ENCODE data around the gene AKAP6. TPM values are rescaled to one million over a fixed set of nuclear protein-coding genes. Genes with fewer than 3 reads are reported as not detected.

AKAP6 gene
- total and polyA plus RNA-seq, 4 donors: 0.42 to 3.2 (median 1.7) TPM

- TF ChIP-seq CTCF (IDR thresholded peaks at IDR 0.05; ENCODE audit: low read depth, low read length, missing input control): no peak
- TF ChIP-seq FOXA1 (IDR thresholded peaks at IDR 0.05): no peak
- TF ChIP-seq REST (IDR thresholded peaks at IDR 0.05): no peak
- TF ChIP-seq MAX (IDR thresholded peaks at IDR 0.05): no peak
- no peak for TF ChIP-seq YY1 (IDR thresholded peaks at IDR 0.05)
Observed at GRCh38 chr14:32756173-32756572, 427.1 kb downstream of the AKAP6 start (continued).

DNA sequence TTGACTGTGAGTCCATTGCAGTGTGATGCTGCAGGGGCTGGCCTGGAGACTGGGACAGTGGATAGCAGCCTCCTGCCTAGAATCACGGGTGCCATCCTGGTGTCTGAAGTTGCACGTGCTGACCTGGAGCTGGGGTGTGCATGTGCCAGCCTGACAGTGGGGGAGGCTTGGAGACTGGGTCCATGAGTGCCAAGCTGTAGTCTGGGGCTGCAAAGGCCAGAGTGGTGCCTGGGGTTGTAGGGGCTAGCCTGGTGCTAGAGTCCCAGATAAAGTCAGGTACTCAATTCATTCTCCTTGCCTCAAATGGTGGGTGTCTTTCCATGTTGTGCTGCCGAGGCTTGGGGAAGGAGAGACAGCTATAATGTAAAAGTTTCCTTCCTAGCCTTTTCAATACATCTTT is 427.7 kb downstream of the AKAP6 start:
- no peaks in the 10 kb centered on the region for H3K4me1 ChIP-seq (ENCODE audit: control insufficient read depth in 4 of 4, insufficient read depth in 4 of 4, low read length in 3 of 4)
- TF ChIP-seq TAF1 (conservative IDR thresholded peaks at IDR 0.05) (no peak), SP1 (IDR thresholded peaks at IDR 0.05) (no peak), RAD21 (IDR thresholded peaks at IDR 0.05) (no peak), HNF4A (conservative IDR thresholded peaks at IDR 0.05) (no peak), JUND (IDR thresholded peaks at IDR 0.05) (no peak), HNF4G (IDR thresholded peaks at IDR 0.05) (no peak), MAX (IDR thresholded peaks at IDR 0.05) (no peak), FOXA2 (IDR thresholded peaks at IDR 0.05) (no peak), ZBTB33 (IDR thresholded peaks at IDR 0.05) (no peak), YY1 (IDR thresholded peaks at IDR 0.05) (no peak), RXRA (IDR thresholded peaks at IDR 0.05) (no peak)
- H3K9me3 ChIP-seq (ENCODE audit: control insufficient read depth in 4 of 4, low read length in 3 of 4): no peaks in the 10 kb centered on the region
- no peak overlapping the region for H3K27ac ChIP-seq (ENCODE audit: low read depth in 1 of 2, low read length in 2 of 2)
- no peaks in the 10 kb centered on the region for H3K36me3 ChIP-seq (ENCODE audit: control insufficient read depth in 4 of 4, insufficient read depth in 3 of 4, low read depth in 1 of 4, low read length in 3 of 4)
- H3K27me3 ChIP-seq (ENCODE audit: control insufficient read depth in 4 of 4, insufficient read depth in 4 of 4, low read length in 3 of 4): no peaks in the 10 kb centered on the region
- no peak overlapping the region for H3K4me3 ChIP-seq (ENCODE audit: low read depth in 1 of 3, low read length in 3 of 3)
- 93% methylated on average over 3 of the region's 3 CpGs for WGBS
- H3K9ac ChIP-seq (ENCODE audit: low read depth in 1 of 2, low read length in 2 of 2): no peak overlapping the region
- DNase-seq (ENCODE audit: low spot score): no peak

DNA sequence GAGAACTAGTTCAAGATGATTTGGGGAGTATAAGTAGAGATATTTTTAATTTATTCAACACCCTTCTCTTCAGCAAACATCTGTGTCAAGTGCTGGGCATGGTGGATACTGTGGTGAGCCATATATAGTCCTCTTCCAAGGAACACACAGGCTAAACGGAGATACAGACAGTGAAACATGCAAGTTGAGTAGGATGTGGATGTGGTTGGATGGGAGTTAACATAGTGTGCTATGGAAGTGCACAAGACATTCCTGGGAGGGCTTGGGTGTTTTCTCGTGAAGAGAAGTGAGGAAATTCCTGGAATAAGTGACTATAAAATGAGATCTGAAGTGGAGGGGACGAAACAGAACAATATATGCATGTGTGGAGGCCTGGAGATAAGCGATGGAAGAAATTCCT is 428.5 kb downstream of the AKAP6 start:
- 86% methylated on average over 4 of the region's 4 CpGs for WGBS
- H3K27me3 ChIP-seq (ENCODE audit: control insufficient read depth in 4 of 4, insufficient read depth in 4 of 4, low read length in 3 of 4): no peaks in the 10 kb centered on the region
- TF ChIP-seq ZBTB33 (IDR thresholded peaks at IDR 0.05) (no peak), JUND (IDR thresholded peaks at IDR 0.05) (no peak), ATF3 (IDR thresholded peaks at IDR 0.05) (no peak), SP1 (IDR thresholded peaks at IDR 0.05) (no peak)
- no peaks in the 10 kb centered on the region for H3K9me3 ChIP-seq (ENCODE audit: control insufficient read depth in 4 of 4, low read length in 3 of 4)
- no peak overlapping the region for H3K27ac ChIP-seq (ENCODE audit: low read depth in 1 of 2, low read length in 2 of 2)
- H3K4me1 ChIP-seq (ENCODE audit: control insufficient read depth in 4 of 4, insufficient read depth in 4 of 4, low read length in 3 of 4): no peaks in the 10 kb centered on the region
- no peak for DNase-seq (ENCODE audit: low spot score)
- no peak overlapping the region for H3K4me3 ChIP-seq (ENCODE audit: low read depth in 1 of 3, low read length in 3 of 3)
- H3K9ac ChIP-seq (ENCODE audit: low read depth in 1 of 2, low read length in 2 of 2): no peak overlapping the region
- H3K36me3 ChIP-seq (ENCODE audit: control insufficient read depth in 4 of 4, insufficient read depth in 3 of 4, low read depth in 1 of 4, low read length in 3 of 4): no peaks in the 10 kb centered on the region
